Trophoblast cell (in vitro differentiated cells and primary cell): Measurements from ENCODE around the gene SNX14.

Source experiments
- DNase-seq, 2 donors: peaks; one replicate each; pipeline ENCODE4 v3.0.0-alpha.2; 2016
- H2AFZ ChIP-seq: 2 replicates; pipeline ENCODE4 v1.6.1; 2013; ENCODE audit warnings: low read length, moderate library complexity, mild to moderate bottlenecking; ENCODE audit not compliant: insufficient read depth, poor library complexity
- H2AK5ac ChIP-seq: 2 replicates; pipeline ENCODE4 v1.6.1; 2013; ENCODE audit warnings: mild to moderate bottlenecking, low read length
- H2BK120ac ChIP-seq: 2 replicates; pipeline ENCODE4 v1.6.1; 2013; ENCODE audit warnings: low read length, mild to moderate bottlenecking, moderate library complexity; ENCODE audit not compliant: insufficient read depth, poor library complexity
- H2BK12ac ChIP-seq: 2 replicates; pipeline ENCODE4 v1.6.1; 2013; ENCODE audit warnings: mild to moderate bottlenecking, low read length, moderate library complexity
- H2BK5ac ChIP-seq: 2 replicates; pipeline ENCODE4 v1.6.1; 2013; ENCODE audit warnings: low read length, low read depth, moderate library complexity, mild to moderate bottlenecking; ENCODE audit not compliant: poor library complexity
- H3K14ac ChIP-seq: 2 replicates; pipeline ENCODE4 v1.6.1; 2013; ENCODE audit warnings: mild to moderate bottlenecking, low read length
- H3K18ac ChIP-seq: 2 replicates; pipeline ENCODE4 v1.6.1; 2013; ENCODE audit warnings: mild to moderate bottlenecking, low read length
- H3K23ac ChIP-seq: 2 replicates; pipeline ENCODE4 v1.6.1; 2013; ENCODE audit warnings: low read length
- H3K27ac ChIP-seq: 2 replicates; pipeline ENCODE4 v1.5.1; 2013; ENCODE audit warnings: low read depth, mild to moderate bottlenecking, inconsistent platforms, low read length, moderate library complexity
- H3K27me3 ChIP-seq: 2 replicates; pipeline ENCODE4 v1.6.1; 2013; ENCODE audit warnings: inconsistent platforms, mild to moderate bottlenecking, low read length, moderate library complexity; ENCODE audit not compliant: insufficient read depth
- H3K36me3 ChIP-seq, 2 experiments: 1 replicate in 1 of 2; 2 replicates in 1 of 2; pipeline ENCODE4 v1.6.1; 2013; ENCODE audit warnings: low read length in 2 of 2, mild to moderate bottlenecking in 2 of 2, moderate library complexity in 1 of 2; ENCODE audit not compliant: insufficient read depth in 2 of 2, control insufficient read depth in 1 of 2
- H3K4ac ChIP-seq: 2 replicates; pipeline ENCODE4 v1.6.1; 2013; ENCODE audit warnings: low read depth, mild to moderate bottlenecking, low read length, moderate library complexity
- H3K4me1 ChIP-seq, 2 experiments: 1 replicate in 1 of 2; 2 replicates in 1 of 2; pipeline ENCODE4 v1.6.1; 2013; ENCODE audit warnings: low read length in 2 of 2, mild to moderate bottlenecking in 2 of 2, moderate library complexity in 1 of 2; ENCODE audit not compliant: insufficient read depth in 2 of 2, control insufficient read depth in 1 of 2
- H3K4me2 ChIP-seq: 2 replicates; pipeline ENCODE4 v1.6.1; 2013; ENCODE audit warnings: inconsistent platforms, mild to moderate bottlenecking, low read length, moderate library complexity
- H3K4me3 ChIP-seq: 2 replicates; pipeline ENCODE4 v1.5.1; 2013; ENCODE audit warnings: mild to moderate bottlenecking, low read depth, low read length, inconsistent platforms
- H3K79me1 ChIP-seq: one replicate; pipeline ENCODE4 v1.6.1; 2013; ENCODE audit warnings: low read length
- H3K79me2 ChIP-seq: 2 replicates; pipeline ENCODE4 v1.6.1; 2013; ENCODE audit warnings: low read length, mild to moderate bottlenecking; ENCODE audit not compliant: control insufficient read depth, insufficient read depth, poor library complexity
- H3K9ac ChIP-seq: 2 replicates; pipeline ENCODE4 v1.6.1; 2013; ENCODE audit warnings: mild to moderate bottlenecking, low read length
- H3K9me3 ChIP-seq: 2 replicates; pipeline ENCODE4 v1.6.1; 2013; ENCODE audit warnings: low read depth, mild to moderate bottlenecking, control low read depth, inconsistent platforms, low read length; ENCODE audit not compliant: insufficient read depth
- H4K12ac ChIP-seq: 2 replicates; pipeline ENCODE4 v1.6.1; 2013; ENCODE audit warnings: low read depth, mild to moderate bottlenecking, low read length, moderate library complexity
- H4K8ac ChIP-seq: 2 replicates; pipeline ENCODE4 v1.6.1; 2013; ENCODE audit warnings: low read depth, mild to moderate bottlenecking, low read length, moderate library complexity
- H4K91ac ChIP-seq: one replicate; pipeline ENCODE4 v1.6.1; 2013; ENCODE audit warnings: low read depth, mild to moderate bottlenecking, low read length, moderate library complexity
- WGBS: extraction: QIAGEN DNeasy Blood & Tissue Kit; methylation state at CpG from one replicate; pipeline ENCODE4 v1.1.7; 2013; ENCODE audit warnings: missing lambda C conversion rate; ENCODE audit not compliant: insufficient read length, insufficient coverage; ENCODE audit errors: extremely low coverage; 5-methylcytosine and 5-hydroxymethylcytosine counted together

The SNX14 gene

DNA sequence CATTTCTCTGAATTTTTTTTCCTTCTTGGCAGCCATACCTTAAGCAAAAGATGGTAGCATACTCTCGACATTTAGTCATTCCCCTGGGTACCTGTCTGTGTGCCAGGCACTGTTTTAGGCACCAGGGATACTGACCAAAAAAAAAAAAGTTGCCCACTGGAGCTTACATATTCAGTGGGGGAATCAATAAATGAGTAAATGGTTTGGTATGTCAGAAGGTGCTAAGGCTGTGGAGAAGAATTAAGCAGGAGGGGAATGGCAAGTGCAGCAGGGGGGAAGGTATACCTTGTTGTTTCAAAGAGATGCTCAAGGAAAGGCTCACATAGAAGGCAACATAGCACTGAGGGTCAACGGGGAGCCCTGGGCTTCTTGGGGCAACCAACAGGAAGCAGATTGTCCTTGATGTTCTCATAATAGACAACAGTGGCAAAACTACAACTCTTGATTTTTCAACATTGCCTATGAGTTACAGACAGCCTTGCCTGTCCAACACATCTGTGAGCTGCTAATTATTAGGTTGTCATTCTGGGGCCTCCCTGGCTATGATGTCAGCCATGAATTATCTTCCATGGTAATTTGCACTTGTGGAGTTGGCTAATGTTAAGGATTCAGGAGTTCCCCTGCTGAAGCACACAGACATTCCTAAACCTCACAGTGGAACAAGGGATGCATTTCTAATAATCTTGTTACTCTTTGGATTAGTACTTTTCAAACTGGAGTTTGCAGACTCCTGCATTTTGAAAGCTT, 124.2 kb downstream of the SNX14 start:
- Histone ChIP-seq H2BK5ac (no peak overlapping the region), H3K23ac (no peak overlapping the region), H2BK12ac (no peak overlapping the region), H2AK5ac (no peak overlapping the region), H3K9ac (no peak overlapping the region), H4K12ac (no peak overlapping the region), H3K18ac (no peak overlapping the region), H3K4me2 (no peak overlapping the region), H3K79me2 (no peaks in the 10 kb centered on the region), H2AFZ (no peak overlapping the region), H3K4me3 (no peak overlapping the region), H3K4ac (no peak overlapping the region), H4K91ac (no peak overlapping the region), H2BK120ac (no peak overlapping the region), H3K4me1 (peaks cover 0 to 4% of the 10 kb centered on the region in 2 experiments), H3K36me3 (no peaks in the 10 kb centered on the region), H3K14ac (no peak overlapping the region), H4K8ac (no peak overlapping the region), H3K27me3 (no peaks in the 10 kb centered on the region), H3K79me1 (no peaks in the 10 kb centered on the region), H3K27ac (peak overlapping the region; percentile 15), H3K9me3 (no peaks in the 10 kb centered on the region)
- peak; percentile 72 to 73 for DNase-seq
- no CpG with 5 or more reads among the region's 2 CpGs for WGBS

GRCh38 chr6:85468326-85468725, 125.3 kb downstream of the SNX14 start:
- no peaks in the 10 kb centered on the region for H3K27me3 ChIP-seq
- H3K14ac ChIP-seq: no peak overlapping the region
- H3K79me1 ChIP-seq: no peaks in the 10 kb centered on the region
- no peak overlapping the region for H4K12ac ChIP-seq
- no peak overlapping the region for H3K9ac ChIP-seq
- H3K79me2 ChIP-seq: no peaks in the 10 kb centered on the region
- H2AFZ ChIP-seq: no peak overlapping the region
- no peaks in the 10 kb centered on the region for H3K9me3 ChIP-seq
- no peak overlapping the region for H4K8ac ChIP-seq
- no peak overlapping the region for H2AK5ac ChIP-seq
- no peak overlapping the region for H3K4ac ChIP-seq
- no peak overlapping the region for H2BK120ac ChIP-seq
- H3K4me2 ChIP-seq: no peak overlapping the region
- no peak overlapping the region for H3K4me3 ChIP-seq
- peak overlapping the region; percentile 13 for H4K91ac ChIP-seq
- H2BK5ac ChIP-seq: no peak overlapping the region
- H2BK12ac ChIP-seq: no peak overlapping the region
- no peak overlapping the region for H3K27ac ChIP-seq
- peak; percentile 86 to 88 for DNase-seq
- H3K36me3 ChIP-seq: no peaks in the 10 kb centered on the region
- no peak overlapping the region for H3K18ac ChIP-seq
- H3K4me1 ChIP-seq: peaks cover 0 to 4% of the 10 kb centered on the region in 2 experiments
- no peak overlapping the region for H3K23ac ChIP-seq

GRCh38 chr6:85465762-85466161, 127.9 kb downstream of the SNX14 start:
- peak overlapping the region; percentile 41 for H3K9ac ChIP-seq
- no peak overlapping the region for H2BK120ac ChIP-seq
- H2BK12ac ChIP-seq: no peak overlapping the region
- WGBS: no CpG with 5 or more reads among the region's 2 CpGs
- no peak overlapping the region for H3K14ac ChIP-seq
- no peak overlapping the region for H3K4ac ChIP-seq
- no peaks in the 10 kb centered on the region for H3K36me3 ChIP-seq
- no peak for DNase-seq
- H3K4me2 ChIP-seq: no peak overlapping the region
- H3K27me3 ChIP-seq: no peaks in the 10 kb centered on the region
- H2AFZ ChIP-seq: no peak overlapping the region
- no peak overlapping the region for H3K23ac ChIP-seq
- H3K9me3 ChIP-seq: peaks cover 2% of the 10 kb centered on the region
- peaks cover 0 to 4% of the 10 kb centered on the region in 2 experiments for H3K4me1 ChIP-seq
- no peak overlapping the region for H3K18ac ChIP-seq
- H3K4me3 ChIP-seq: no peak overlapping the region
- no peak overlapping the region for H2BK5ac ChIP-seq
- no peak overlapping the region for H2AK5ac ChIP-seq
- no peak overlapping the region for H4K91ac ChIP-seq
- no peak overlapping the region for H4K12ac ChIP-seq
- no peak overlapping the region for H4K8ac ChIP-seq
- no peaks in the 10 kb centered on the region for H3K79me2 ChIP-seq
- H3K79me1 ChIP-seq: no peaks in the 10 kb centered on the region
- H3K27ac ChIP-seq: no peak overlapping the region

DNA sequence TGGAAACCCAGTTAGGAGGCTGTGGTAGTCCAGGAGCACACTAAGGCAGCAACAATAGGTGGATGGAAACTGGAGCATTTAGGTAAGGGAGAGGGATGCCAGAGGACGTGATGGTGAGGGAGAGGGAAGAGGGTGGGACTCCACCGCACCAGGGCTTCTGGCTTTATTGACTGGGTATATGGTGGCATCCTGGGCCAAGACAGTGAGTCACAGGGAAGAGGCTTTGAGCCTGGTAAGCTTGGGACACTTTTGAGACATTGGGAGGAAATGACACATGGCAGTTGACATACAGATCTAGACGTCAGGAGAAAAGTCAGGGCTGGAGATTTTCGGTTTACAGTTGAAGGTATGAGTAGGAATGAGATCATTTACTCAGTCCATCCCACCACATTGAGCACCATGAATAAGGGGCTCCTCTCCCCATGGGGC, 128.9 kb downstream of the SNX14 start:
- Histone ChIP-seq H3K9ac (no peak overlapping the region), H3K4ac (no peak overlapping the region), H2AFZ (no peak overlapping the region), H3K79me2 (no peaks in the 10 kb centered on the region), H2BK5ac (no peak overlapping the region), H3K23ac (no peak overlapping the region), H3K18ac (no peak overlapping the region), H2AK5ac (no peak overlapping the region), H3K14ac (no peak overlapping the region), H3K79me1 (no peaks in the 10 kb centered on the region), H3K4me3 (no peak overlapping the region), H3K27ac (no peak overlapping the region), H2BK12ac (no peak overlapping the region), H4K91ac (no peak overlapping the region), H2BK120ac (no peak overlapping the region), H3K4me2 (no peak overlapping the region), H3K27me3 (no peaks in the 10 kb centered on the region), H4K12ac (no peak overlapping the region), H3K36me3 (no peaks in the 10 kb centered on the region), H3K9me3 (peaks cover 2% of the 10 kb centered on the region), H4K8ac (no peak overlapping the region), H3K4me1 (peaks cover 0 to 4% of the 10 kb centered on the region in 2 experiments)
- no CpG with 5 or more reads among the region's 4 CpGs for WGBS
- peak in 1 of 2 donors; percentile 24 for DNase-seq
